Measurements from ENCODE around the gene TAS2R4.
"Not testable (repeated sequence)": the region's sequence is repeated elsewhere in the genome, so short reads cannot be mapped to it uniquely, and the experiment has no call there.

DNA sequence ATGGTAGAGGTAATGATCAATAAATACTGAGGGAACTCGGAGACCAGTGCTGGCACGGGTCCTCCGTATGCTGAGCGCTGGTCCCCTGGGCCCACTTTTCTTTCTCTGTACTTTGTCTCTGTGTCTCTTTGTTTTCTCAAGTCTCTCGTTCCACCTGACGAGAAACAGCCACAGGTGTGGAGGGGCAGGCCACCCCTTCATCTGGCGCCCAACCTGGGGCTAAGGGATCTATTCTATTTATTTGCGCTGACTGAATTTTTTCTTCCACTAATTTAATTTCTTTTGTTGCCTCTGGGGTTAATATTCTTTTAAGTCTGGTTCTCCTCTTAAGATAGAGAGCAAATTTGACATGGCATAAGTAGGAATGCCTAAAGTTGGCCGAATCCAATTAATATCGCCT, 24.6 kb upstream of the TAS2R4 start:
- TF ChIP-seq, protein P1, sequence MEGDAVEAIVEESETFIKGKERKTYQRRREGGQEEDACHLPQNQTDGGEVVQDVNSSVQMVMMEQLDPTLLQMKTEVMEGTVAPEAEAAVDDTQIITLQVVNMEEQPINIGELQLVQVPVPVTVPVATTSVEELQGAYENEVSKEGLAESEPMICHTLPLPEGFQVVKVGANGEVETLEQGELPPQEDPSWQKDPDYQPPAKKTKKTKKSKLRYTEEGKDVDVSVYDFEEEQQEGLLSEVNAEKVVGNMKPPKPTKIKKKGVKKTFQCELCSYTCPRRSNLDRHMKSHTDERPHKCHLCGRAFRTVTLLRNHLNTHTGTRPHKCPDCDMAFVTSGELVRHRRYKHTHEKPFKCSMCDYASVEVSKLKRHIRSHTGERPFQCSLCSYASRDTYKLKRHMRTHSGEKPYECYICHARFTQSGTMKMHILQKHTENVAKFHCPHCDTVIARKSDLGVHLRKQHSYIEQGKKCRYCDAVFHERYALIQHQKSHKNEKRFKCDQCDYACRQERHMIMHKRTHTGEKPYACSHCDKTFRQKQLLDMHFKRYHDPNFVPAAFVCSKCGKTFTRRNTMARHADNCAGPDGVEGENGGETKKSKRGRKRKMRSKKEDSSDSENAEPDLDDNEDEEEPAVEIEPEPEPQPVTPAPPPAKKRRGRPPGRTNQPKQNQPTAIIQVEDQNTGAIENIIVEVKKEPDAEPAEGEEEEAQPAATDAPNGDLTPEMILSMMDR (conservative IDR thresholded peaks at IDR 0.05): not testable (repeated sequence)
- TF ChIP-seq ZFX (IDR thresholded peaks at IDR 0.05): not testable (repeated sequence)

All from C4-2B (cell line).